ENCODE measurements around the gene GRIN2A. TPM values are rescaled to one million over a fixed set of nuclear protein-coding genes. Genes with fewer than 3 reads are reported as not detected.

GRIN2A gene
- total RNA-seq, 4 donors from 2014 or later: 0.19 to 0.56 (median 0.35) TPM

DNA sequence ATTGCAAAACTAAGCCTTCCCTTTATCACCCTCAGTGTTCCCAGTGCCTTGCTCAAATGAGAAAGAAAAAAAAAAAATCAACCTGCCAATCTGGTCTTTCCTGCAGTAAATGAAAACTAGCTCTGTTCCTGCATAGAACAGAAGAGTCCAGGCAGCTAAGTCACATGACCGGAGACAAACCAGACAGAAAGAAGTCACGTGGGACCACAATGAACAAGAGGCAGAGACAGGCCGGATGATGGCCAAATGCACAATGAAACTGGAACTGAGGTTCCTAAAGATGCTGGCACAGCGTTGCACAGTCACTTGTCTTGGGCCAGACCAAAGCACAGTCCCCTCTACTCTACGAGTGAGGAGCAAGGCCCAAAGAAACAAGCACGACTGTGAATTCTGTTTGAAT, 172.5 kb downstream of the GRIN2A start:
- H3K36me3 ChIP-seq: no peaks in the 10 kb centered on the region
- H3K4me1 ChIP-seq: no peaks in the 10 kb centered on the region
- 49 to 77% methylated on average over 6 of the region's 6 CpGs for WGBS, 2 donors
- intact Hi-C loops (cut with DNase I): no loop called here
- H3K9me3 ChIP-seq: peaks cover 0 to 3% (median 0%) of the 10 kb centered on the region in 3 donors
- no peak overlapping the region for H3K27ac ChIP-seq
- no peak for TF ChIP-seq POLR2A (IDR thresholded peaks at IDR 0.05)
- TF ChIP-seq, protein P1, sequence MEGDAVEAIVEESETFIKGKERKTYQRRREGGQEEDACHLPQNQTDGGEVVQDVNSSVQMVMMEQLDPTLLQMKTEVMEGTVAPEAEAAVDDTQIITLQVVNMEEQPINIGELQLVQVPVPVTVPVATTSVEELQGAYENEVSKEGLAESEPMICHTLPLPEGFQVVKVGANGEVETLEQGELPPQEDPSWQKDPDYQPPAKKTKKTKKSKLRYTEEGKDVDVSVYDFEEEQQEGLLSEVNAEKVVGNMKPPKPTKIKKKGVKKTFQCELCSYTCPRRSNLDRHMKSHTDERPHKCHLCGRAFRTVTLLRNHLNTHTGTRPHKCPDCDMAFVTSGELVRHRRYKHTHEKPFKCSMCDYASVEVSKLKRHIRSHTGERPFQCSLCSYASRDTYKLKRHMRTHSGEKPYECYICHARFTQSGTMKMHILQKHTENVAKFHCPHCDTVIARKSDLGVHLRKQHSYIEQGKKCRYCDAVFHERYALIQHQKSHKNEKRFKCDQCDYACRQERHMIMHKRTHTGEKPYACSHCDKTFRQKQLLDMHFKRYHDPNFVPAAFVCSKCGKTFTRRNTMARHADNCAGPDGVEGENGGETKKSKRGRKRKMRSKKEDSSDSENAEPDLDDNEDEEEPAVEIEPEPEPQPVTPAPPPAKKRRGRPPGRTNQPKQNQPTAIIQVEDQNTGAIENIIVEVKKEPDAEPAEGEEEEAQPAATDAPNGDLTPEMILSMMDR (IDR thresholded peaks at IDR 0.05): no peak
- H3K4me3 ChIP-seq: no peak overlapping the region
- H3K27me3 ChIP-seq: no peaks in the 10 kb centered on the region
- DNase-seq: no peak

DNA sequence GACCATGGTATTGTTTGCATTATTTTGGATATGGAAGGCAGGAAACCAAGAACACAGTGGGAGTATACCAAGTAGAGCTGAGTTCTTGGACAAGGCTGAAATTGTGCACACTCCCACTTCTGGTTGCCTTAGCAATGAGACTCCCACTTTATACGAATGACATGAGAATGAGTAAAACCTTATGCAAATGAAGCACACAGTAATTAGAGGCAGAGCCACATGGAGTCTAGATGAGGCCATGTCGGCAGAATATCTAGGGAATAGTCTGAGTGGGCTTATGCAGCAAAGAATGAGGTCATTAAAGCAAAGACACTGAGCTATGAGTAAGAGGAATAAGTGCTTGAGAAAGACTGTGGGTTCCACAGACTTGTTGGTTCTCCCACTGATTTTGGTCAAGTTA, 178.7 kb downstream of the GRIN2A start:
- no peak for DNase-seq
- 64% methylated on average over 2 of the region's 2 CpGs for WGBS, 2 donors
- no peaks in the 10 kb centered on the region for H3K27me3 ChIP-seq
- peaks cover 0 to 3% (median 0%) of the 10 kb centered on the region in 3 donors for H3K9me3 ChIP-seq
- no peak overlapping the region for H3K27ac ChIP-seq
- no peaks in the 10 kb centered on the region for H3K36me3 ChIP-seq
- no peak for TF ChIP-seq POLR2A (IDR thresholded peaks at IDR 0.05)
- TF ChIP-seq, protein P1 (IDR thresholded peaks at IDR 0.05): no peak
- H3K4me3 ChIP-seq: no peak overlapping the region
- intact Hi-C loops (cut with DNase I): no loop called here
- no peaks in the 10 kb centered on the region for H3K4me1 ChIP-seq

DNA sequence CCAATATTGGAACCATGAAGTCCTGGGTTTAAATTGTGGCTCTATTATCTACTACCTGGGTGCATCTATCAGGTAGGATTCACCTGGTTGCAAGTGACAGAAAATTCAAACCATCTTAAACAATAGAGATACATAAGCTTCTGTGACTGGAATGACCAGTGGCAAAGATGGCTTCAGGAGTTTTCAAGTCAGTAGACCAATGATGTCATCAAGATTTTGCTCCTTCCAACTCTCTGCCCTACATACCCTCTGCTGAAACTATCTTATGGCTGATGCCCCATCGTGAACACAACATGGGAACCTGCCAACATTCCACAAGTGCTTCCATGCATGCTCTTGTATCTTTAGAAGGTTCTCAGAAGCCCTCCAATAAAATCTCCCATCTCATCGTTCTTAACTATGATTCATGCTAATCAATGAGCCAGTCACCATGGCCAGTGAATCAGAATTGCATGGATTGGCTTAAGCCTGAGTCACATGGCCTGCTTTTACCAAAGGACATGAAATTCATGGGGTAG, 180.9 kb downstream of the GRIN2A start:
- peaks cover 0 to 3% (median 0%) of the 10 kb centered on the region in 3 donors for H3K9me3 ChIP-seq
- 43 to 49% methylated on average over 2 of the region's 2 CpGs for WGBS, 2 donors
- H3K27me3 ChIP-seq: no peaks in the 10 kb centered on the region
- H3K36me3 ChIP-seq: no peaks in the 10 kb centered on the region
- no peak for DNase-seq
- TF ChIP-seq, protein P1 (IDR thresholded peaks at IDR 0.05): no peak
- no peak for TF ChIP-seq POLR2A (IDR thresholded peaks at IDR 0.05)
- intact Hi-C loops (cut with DNase I): no loop called here
- no peak overlapping the region for H3K27ac ChIP-seq
- no peaks in the 10 kb centered on the region for H3K4me1 ChIP-seq
- H3K4me3 ChIP-seq: no peak overlapping the region

DNA sequence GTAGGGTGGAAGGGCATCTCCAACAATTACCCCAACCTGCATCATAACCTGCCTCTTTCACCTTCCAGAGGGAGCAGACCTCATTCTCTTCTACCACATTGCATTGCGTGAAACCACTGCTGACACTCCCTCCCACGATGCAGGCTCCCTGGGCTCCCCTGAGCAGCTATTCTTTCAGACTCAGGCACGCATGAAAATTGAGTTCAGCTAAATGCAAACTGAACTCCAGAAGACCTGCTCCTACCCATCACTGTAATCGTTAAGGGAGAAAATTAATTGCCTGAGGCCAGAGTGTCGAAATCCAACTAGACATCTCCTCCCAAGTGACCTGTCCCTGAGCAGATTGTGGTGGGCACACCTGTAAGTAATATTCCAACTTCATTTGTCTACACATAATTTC, 186.0 kb downstream of the GRIN2A start:
- no peak overlapping the region for H3K4me3 ChIP-seq
- intact Hi-C loops (cut with DNase I): no loop called here
- H3K4me1 ChIP-seq: no peaks in the 10 kb centered on the region
- no peak overlapping the region for H3K27ac ChIP-seq
- DNase-seq: no peak
- TF ChIP-seq, protein P1 (IDR thresholded peaks at IDR 0.05): no peak
- TF ChIP-seq POLR2A (IDR thresholded peaks at IDR 0.05): no peak
- no peaks in the 10 kb centered on the region for H3K36me3 ChIP-seq
- H3K27me3 ChIP-seq: no peaks in the 10 kb centered on the region
- no peaks in the 10 kb centered on the region for H3K9me3 ChIP-seq
- WGBS, 2 donors: 28 to 38% methylated on average over 5 of the region's 5 CpGs

DNA sequence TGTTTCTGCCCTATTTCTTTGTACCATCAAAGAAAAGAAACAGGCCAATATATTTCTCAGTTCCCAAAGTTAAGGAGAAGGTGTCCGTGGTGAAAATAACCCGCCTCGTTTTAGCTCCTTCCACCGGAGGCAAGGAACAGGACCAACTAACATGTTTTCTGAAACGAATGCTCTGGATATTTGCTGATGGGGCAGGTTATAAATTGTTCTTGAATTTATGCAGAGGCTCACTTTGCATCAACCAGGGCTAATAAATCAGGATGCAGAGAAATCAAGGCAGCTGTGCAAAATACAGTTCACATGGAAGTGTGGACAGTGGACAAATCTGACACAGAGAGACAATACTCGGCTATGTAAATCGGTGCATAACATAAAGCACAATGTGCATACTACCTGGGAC, 189.8 kb downstream of the GRIN2A start:
- WGBS, 2 donors: 86 to 88% methylated on average over 7 of the region's 7 CpGs
- no peak for TF ChIP-seq POLR2A (IDR thresholded peaks at IDR 0.05)
- TF ChIP-seq, protein P1 (IDR thresholded peaks at IDR 0.05): no peak
- intact Hi-C loops (cut with DNase I): no loop called here
- no peak overlapping the region for H3K27ac ChIP-seq
- no peaks in the 10 kb centered on the region for H3K36me3 ChIP-seq
- DNase-seq: no peak
- no peak overlapping the region for H3K4me3 ChIP-seq
- H3K27me3 ChIP-seq: no peaks in the 10 kb centered on the region
- H3K4me1 ChIP-seq: no peaks in the 10 kb centered on the region
- no peaks in the 10 kb centered on the region for H3K9me3 ChIP-seq
